ENCODE results near the gene LRRK1.
"Not testable (repeated sequence)": the region's sequence is repeated elsewhere in the genome, so short reads cannot be mapped to it uniquely, and the experiment has no call there.

The LRRK1 gene

DNA sequence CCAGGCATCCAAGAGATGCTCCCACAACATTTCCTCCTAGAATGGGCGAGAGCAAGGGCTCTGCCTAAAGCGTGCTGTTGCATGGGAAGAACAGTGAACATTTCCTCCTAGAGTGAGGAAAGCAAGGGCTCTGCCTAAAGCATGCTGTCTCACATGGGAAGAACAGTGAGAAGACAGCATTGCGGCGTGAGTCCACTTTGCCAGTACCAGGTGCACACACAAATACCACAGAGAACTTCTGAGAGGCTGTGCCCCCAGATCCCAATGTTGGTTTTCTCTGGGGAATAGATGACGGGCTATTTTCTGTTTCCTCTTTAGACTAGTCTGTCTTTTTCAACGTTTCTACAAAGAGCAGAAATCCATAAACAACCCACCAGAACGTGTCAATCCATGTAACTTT lies 142.9 kb downstream of the LRRK1 start:
- DNase-seq = no peak

- DNase-seq = no peak
These were observed 143.5 kb downstream of the LRRK1 start for GRCh38 chr15:101062471-101063171.

DNA sequence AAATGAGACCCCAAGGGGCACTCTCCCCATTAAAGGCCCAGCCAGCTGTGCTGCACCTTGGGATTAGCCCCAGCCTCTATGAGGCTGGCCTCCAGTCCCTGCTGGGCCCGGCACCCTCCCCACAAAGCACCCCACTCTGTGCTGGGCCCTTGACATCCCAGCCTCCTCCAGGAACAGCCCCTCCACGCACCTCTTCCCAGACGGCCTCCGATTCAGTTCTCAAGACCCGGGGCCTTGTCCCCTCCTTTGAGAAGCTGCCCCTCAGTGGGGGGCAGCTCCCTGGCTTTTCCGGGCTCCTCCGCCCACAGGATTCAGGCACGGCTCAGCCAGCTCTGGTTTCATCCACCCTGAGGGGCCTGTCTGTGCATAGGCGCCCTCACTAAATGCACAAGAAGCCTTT lies 144.1 kb downstream of the LRRK1 start:
- no peak for DNase-seq

- no peak for DNase-seq
These were observed 145.0 kb downstream of the LRRK1 start for GRCh38 chr15:101063891-101064794.

GRCh38 chr15:101064795-101065569 lies 145.8 kb downstream of the LRRK1 start:
- no peak for DNase-seq

DNA sequence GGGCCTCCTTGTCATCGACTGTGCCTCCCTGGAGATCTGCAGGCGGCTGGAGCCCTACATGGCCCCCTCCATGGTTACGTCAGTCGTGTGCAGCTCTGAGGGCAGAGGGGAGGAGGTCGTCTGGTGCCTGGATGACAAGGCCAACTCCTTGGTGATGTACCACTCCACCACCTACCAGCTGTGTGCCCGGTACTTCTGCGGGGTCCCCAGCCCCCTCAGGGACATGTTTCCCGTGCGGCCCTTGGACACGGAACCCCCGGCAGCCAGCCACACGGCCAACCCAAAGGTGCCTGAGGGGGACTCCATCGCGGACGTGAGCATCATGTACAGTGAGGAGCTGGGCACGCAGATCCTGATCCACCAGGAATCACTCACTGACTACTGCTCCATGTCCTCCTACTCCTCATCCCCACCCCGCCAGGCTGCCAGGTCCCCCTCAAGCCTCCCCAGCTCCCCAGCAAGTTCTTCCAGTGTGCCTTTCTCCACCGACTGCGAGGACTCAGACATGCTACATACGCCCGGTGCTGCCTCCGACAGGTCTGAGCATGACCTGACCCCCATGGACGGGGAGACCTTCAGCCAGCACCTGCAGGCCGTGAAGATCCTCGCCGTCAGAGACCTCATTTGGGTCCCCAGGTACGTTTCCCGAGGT lies 146.5 kb downstream of the LRRK1 start:
- no peak for DNase-seq

- no peak for DNase-seq
These were observed 147.6 kb downstream of the LRRK1 start for GRCh38 chr15:101066501-101067408.

DNA sequence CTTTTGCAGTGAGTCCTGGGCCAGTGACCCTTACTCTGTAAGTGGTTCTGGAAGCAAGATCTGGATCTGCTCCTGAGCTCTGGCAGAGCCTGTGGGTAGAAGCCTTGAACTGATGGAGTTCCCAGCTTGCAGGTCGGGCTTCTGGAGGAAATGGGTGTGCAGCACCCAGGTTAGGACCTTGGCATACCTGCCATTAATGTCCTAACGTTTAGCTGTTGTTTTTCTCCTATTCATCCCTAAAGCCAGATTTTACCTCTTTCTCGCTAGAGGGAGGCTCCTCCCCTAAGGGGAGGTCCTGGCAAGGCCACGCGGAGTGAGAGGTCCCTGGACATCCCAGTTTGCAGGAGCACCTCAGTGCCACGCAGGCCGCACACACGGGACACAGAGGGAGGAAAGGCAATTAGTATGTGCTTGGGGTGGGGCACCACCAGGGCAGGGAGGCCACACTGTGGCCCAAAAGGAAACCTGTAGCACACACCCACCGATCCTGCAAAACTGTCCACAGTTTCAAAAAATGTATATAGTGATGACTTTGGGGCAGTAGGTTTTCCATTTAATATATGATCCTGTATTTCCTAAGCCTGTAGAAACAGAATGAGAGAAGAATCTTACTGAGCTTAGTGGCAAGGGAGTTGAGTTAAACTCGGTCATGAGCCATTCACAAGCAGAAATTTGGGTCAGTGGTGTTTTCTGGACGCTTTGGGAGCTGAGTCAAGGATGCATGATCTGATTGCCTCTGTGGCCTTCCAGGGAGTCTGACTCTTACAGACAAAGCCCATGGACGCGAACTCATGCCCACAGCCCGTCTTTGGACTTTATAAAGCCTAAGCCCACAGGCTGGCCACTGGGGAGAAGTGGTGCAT lies 148.7 kb downstream of the LRRK1 start:
- DNase-seq = no peak

DNA sequence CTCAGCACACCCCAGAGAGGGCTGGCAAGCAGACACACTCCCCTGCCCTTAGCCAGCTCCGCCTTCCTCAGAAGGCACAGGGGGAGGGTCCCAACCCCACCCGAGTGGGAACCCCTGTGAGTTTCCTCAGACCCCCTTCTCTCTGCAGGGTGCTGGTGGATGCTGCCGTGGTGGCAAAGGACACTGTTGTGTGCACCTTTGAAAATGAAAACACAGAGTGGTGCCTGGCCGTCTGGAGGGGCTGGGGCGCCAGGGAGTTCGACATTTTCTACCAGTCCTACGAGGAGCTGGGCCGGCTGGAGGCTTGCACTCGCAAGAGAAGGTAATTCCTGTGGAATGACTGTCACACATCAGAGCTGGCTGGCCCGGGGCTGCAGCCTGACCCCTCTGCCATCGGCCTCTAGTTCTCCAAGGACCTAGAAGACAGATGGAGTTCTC lies 149.4 kb downstream of the LRRK1 start:
- DNase-seq = no peak

GRCh38 chr15:101068961-101069653 lies 149.9 kb downstream of the LRRK1 start:
- no peak for DNase-seq

- no peak for DNase-seq
These were observed 150.5 kb downstream of the LRRK1 start for GRCh38 chr15:101069654-101069973.

- DNase-seq = no peak
These were observed 150.9 kb downstream of the LRRK1 start for GRCh38 chr15:101070024-101070423.

- DNase-seq = no peak
These were observed 151.5 kb downstream of the LRRK1 start for GRCh38 chr15:101070502-101071273.

DNA sequence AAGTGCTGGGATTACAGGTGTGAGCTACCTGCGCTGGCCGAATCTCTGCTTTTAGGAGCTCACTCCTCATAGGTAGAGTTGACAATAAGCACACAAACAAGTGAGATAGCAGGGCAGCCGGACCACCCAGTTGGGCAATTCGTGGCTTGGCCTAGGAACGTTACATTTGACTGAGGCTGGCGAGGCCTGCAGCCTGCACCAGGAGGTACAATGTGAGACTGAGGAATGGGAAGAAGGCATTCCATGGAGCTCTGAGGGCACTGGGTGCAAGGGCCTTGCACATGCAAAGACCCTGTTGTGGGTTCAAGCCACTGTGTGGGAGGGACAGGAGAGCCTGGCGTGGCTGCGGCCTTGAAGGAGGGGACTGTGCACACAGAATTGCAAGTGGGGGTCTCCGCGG lies 152.5 kb downstream of the LRRK1 start:
- DNase-seq = no peak

DNA sequence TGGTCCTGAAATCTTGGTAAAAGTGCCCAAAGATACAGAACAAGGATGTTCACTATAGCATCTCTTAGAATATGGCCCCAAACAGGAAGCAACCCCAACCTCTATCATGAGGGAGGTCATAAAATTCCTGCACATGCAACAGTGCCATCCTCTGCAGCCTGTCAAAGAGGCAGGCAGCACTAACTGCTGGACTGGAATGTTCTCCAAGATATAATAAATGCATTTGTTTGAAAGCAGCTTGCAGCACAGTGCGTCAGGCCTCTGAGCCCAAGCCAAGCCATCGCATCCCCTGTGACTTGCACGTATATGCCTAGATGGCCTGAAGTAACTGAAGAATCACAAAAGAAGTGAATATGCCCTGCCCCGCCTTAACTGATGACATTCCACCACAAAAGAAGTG lies 153.1 kb downstream of the LRRK1 start:
- not testable (repeated sequence) for DNase-seq

- DNase-seq = not testable (repeated sequence)
These were observed 158.9 kb downstream of the LRRK1 start for GRCh38 chr15:101077806-101078668.

GRCh38 chr15:101078669-101079323 lies 159.6 kb downstream of the LRRK1 start:
- DNase-seq = no peak

DNA sequence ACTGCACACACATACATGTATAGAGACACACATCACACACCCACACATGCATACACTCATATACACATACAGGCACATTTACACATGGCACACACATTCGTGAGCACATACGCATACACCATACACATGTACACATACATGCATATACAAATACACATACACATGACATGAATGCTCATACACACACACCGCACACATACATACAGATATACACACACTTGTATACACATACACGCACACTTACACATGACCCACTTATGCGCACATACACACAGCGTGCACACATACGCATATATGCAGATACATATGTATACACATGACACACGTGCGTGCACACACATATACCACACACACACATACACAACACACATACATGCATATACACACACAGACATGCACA lies 162.7 kb downstream of the LRRK1 start:
- DNase-seq = no peak

All from SIG-M5 (cell line).